Smooth muscle cell (in vitro differentiated cells): ENCODE results near the gene EFNA3. TPM values are rescaled to one million over a fixed set of nuclear protein-coding genes. Genes with fewer than 3 reads are reported as not detected.

Source experiments
- DNase-seq: peaks from one replicate; lab custom pipeline; 2025; ENCODE audit not compliant: unreplicated experiment; lab: John Stamatoyannopoulos, UW
- H2AFZ ChIP-seq: fragments of 200-600 bp; sonication (generic); 2 replicates; pipeline ENCODE4 v1.6.0; 2016; ENCODE audit warnings: antibody characterized with exemption, low read depth, mild to moderate bottlenecking
- H3F3A ChIP-seq: fragments of 200-600 bp; sonication (generic); 2 replicates; pipeline ENCODE4 v1.6.0; 2017; ENCODE audit warnings: antibody characterized with exemption, low read depth
- H3K27ac ChIP-seq: fragments of 200-600 bp; sonication (generic); 2 replicates; pipeline ENCODE4 v1.5.1; 2016; ENCODE audit warnings: low read depth, mild to moderate bottlenecking
- H3K27me3 ChIP-seq: fragments of 200-600 bp; sonication (generic); 2 replicates; pipeline ENCODE4 v1.6.1; 2016; ENCODE audit warnings: low read depth, mild to moderate bottlenecking
- H3K36me3 ChIP-seq: fragments of 200-600 bp; sonication (generic); 2 replicates; pipeline ENCODE4 v1.5.1; 2016; ENCODE audit warnings: low read depth
- H3K4me1 ChIP-seq: fragments of 200-600 bp; sonication (generic); 2 replicates; pipeline ENCODE4 v1.5.1; 2016; ENCODE audit warnings: low read depth
- H3K4me2 ChIP-seq: fragments of 200-600 bp; sonication (generic); 2 replicates; pipeline ENCODE4 v1.6.0; 2016; ENCODE audit warnings: mild to moderate bottlenecking
- H3K4me3 ChIP-seq: fragments of 200-600 bp; sonication (generic); 2 replicates; pipeline ENCODE4 v1.5.1; 2016; ENCODE audit warnings: mild to moderate bottlenecking
- H3K79me2 ChIP-seq: fragments of 200-600 bp; sonication (generic); 2 replicates; pipeline ENCODE4 v1.6.0; 2016; ENCODE audit warnings: low read depth, mild to moderate bottlenecking
- H3K9ac ChIP-seq: fragments of 200-600 bp; sonication (generic); 2 replicates; pipeline ENCODE4 v1.6.0; 2016; ENCODE audit warnings: low read depth
- H3K9me3 ChIP-seq: fragments of 200-600 bp; sonication (generic); replicated peaks from 2 replicates; pipeline ENCODE4 v1.5.1; 2016; ENCODE audit warnings: low read depth
- H4K20me1 ChIP-seq: fragments of 200-600 bp; sonication (generic); 2 replicates; pipeline ENCODE4 v1.6.0; 2016; ENCODE audit warnings: low read depth
- WGBS: methylation state at CpG from one replicate; pipeline ENCODE4 v1.1.7; 2016; ENCODE audit warnings: low lambda C conversion rate; 5-methylcytosine and 5-hydroxymethylcytosine counted together
- polyA plus RNA-seq: library from polyadenylated mRNA; unstranded; fragments of >200 nt; fragmentation: Nextera tagmentation; extraction: Ambion mirVana; gene quantifications from 2 replicates; pipeline ENCODE4 v1.2.1, GENCODE V29; 2016
- total RNA-seq: library from RNA; depleted of rRNA; stranded (reverse); fragments of >200 nt; gene quantifications from 2 replicates; pipeline ENCODE4 v1.2.3, GENCODE V29; 2014
- TF ChIP-seq, protein P1 (sequence below): fragments of 200-600 bp; sonication (generic); IDR thresholded peaks from 2 replicates; pipeline ENCODE4 v1.5.1; 2017; ENCODE audit warnings: borderline replicate concordance, mild to moderate bottlenecking, antibody characterized with exemption; ENCODE audit not compliant: insufficient read depth, poor library complexity, severe bottlenecking

The EFNA3 gene
- total and polyA plus RNA-seq, 2 experiments from 2014 or later: 5.2 to 9.1 TPM

DNA sequence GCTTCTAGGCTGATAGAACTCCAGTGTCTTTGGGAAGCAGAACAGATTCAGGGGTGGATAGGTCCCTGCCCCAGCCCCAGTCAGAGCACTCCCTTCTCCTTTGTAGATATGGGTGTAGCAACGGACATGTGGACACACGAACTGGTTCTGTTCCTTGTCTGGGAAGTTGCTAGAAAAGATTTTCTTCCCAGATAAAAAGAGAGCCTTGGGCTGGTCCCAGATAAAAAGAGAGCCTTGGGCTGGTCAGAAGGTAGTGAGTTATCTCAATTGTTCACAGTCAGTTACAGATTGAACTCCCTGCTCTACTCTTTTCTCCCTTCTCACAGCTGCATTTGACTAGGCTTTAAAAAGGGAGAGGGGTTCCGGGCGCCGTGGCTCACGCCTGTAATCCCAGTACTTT is 41.6 kb downstream of the EFNA3 start:
- no peaks in the 10 kb centered on the region for H4K20me1 ChIP-seq
- no peak overlapping the region for H3K27ac ChIP-seq
- no peaks in the 10 kb centered on the region for H3F3A ChIP-seq
- no peaks in the 10 kb centered on the region for H3K79me2 ChIP-seq
- no peak overlapping the region for H3K4me3 ChIP-seq
- peaks cover 6% of the 10 kb centered on the region for H3K4me1 ChIP-seq
- no peak overlapping the region for H3K4me2 ChIP-seq
- no peaks in the 10 kb centered on the region for H3K9me3 ChIP-seq
- 50% methylated on average over 6 of the region's 6 CpGs for WGBS
- TF ChIP-seq, protein P1, sequence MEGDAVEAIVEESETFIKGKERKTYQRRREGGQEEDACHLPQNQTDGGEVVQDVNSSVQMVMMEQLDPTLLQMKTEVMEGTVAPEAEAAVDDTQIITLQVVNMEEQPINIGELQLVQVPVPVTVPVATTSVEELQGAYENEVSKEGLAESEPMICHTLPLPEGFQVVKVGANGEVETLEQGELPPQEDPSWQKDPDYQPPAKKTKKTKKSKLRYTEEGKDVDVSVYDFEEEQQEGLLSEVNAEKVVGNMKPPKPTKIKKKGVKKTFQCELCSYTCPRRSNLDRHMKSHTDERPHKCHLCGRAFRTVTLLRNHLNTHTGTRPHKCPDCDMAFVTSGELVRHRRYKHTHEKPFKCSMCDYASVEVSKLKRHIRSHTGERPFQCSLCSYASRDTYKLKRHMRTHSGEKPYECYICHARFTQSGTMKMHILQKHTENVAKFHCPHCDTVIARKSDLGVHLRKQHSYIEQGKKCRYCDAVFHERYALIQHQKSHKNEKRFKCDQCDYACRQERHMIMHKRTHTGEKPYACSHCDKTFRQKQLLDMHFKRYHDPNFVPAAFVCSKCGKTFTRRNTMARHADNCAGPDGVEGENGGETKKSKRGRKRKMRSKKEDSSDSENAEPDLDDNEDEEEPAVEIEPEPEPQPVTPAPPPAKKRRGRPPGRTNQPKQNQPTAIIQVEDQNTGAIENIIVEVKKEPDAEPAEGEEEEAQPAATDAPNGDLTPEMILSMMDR: no peak
- no peak overlapping the region for H2AFZ ChIP-seq
- H3K27me3 ChIP-seq: peaks cover 6% of the 10 kb centered on the region
- H3K9ac ChIP-seq: no peak overlapping the region
- DNase-seq: no peak
- no peaks in the 10 kb centered on the region for H3K36me3 ChIP-seq

DNA sequence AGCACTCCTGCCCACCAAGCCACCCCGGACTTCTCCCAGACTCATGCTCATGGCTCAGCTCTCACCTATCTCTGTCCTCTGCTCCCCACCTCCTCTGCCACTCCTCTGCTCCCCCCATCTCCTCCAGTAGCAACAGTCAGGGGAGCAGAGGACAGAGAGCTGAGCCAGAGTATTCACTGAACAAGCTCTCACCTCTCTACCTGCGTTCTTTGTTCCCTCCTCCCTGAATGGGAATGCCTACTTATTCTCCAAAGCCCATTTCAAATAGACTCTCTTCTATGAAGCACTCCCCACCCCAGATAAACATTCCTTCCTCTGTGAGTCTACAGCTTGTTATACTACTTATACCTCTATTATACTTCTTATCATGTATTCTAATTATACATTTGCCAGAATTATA is 42.6 kb downstream of the EFNA3 start:
- Histone ChIP-seq H4K20me1 (no peaks in the 10 kb centered on the region), H3K36me3 (no peaks in the 10 kb centered on the region), H3K79me2 (no peaks in the 10 kb centered on the region), H3K4me2 (no peak overlapping the region), H3F3A (no peaks in the 10 kb centered on the region), H3K9me3 (no peaks in the 10 kb centered on the region), H3K4me3 (no peak overlapping the region), H2AFZ (no peak overlapping the region), H3K4me1 (peaks cover 16% of the 10 kb centered on the region), H3K9ac (no peak overlapping the region), H3K27ac (no peak overlapping the region), H3K27me3 (peaks cover 11% of the 10 kb centered on the region)
- DNase-seq: no peak
- 96% methylated on average over 2 of the region's 2 CpGs for WGBS
- TF ChIP-seq, protein P1: no peak

DNA sequence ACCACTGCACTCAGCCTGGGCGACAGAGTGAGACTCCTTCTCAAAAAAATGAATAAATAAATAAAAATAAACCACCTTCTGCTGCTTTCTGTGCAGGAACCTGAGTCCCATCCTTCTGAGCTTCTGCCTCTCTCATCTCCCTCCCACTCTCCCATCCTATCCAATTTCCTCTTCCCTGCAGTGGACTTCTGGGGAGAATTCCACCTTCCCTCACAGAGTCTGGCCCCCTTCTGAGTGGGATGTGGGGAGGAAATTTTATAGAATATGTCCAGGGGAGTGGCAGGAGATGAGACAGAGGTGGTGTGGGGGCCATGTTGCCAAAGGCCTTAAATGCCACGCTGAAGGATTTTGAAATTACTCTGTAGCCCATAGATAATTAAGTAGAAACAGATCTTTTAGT is 43.7 kb downstream of the EFNA3 start:
- H4K20me1 ChIP-seq: no peaks in the 10 kb centered on the region
- DNase-seq: no peak

DNA sequence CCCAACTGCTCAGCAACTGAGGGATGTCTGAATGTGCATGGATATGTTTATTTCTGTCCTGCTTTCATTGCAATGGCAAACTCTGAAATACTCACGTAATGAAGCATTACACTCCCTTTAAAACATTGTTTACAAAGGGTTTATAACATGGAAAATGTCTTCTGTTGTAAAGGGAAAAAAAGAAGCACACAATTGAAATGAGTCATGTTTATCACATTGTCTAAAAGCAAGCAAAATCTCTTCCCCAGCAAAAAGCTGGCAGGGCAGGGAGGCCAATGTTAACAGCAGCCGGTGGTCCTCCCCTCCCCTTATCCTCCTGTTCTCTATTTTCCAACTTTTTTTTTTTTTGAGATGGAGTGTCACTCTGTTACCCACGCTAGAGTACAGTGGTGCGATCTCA is 45.2 kb downstream of the EFNA3 start:
- H2AFZ ChIP-seq: no peak overlapping the region
- H3K27ac ChIP-seq: no peak overlapping the region

More for the DNA sequence above, 43.7 kb downstream of the EFNA3 start:
- Histone ChIP-seq H3K27me3 (peaks cover 11% of the 10 kb centered on the region), H3K4me3 (no peak overlapping the region), H3K4me2 (no peak overlapping the region), H3K9ac (no peak overlapping the region), H3K36me3 (no peaks in the 10 kb centered on the region), H3K4me1 (peaks cover 18% of the 10 kb centered on the region), H3K27ac (no peak overlapping the region), H3K79me2 (no peaks in the 10 kb centered on the region), H3F3A (no peaks in the 10 kb centered on the region), H3K9me3 (no peaks in the 10 kb centered on the region), H2AFZ (no peak overlapping the region)
- WGBS: 86% methylated on average over 2 of the region's 2 CpGs
- TF ChIP-seq, protein P1: no peak

More for the DNA sequence above, 45.2 kb downstream of the EFNA3 start:
- Histone ChIP-seq H3F3A (no peaks in the 10 kb centered on the region), H3K4me2 (no peak overlapping the region), H3K36me3 (no peaks in the 10 kb centered on the region), H3K9ac (no peak overlapping the region), H3K79me2 (peaks cover 8% of the 10 kb centered on the region), H3K9me3 (no peaks in the 10 kb centered on the region), H3K4me3 (no peak overlapping the region), H4K20me1 (no peaks in the 10 kb centered on the region), H3K4me1 (peaks cover 27% of the 10 kb centered on the region), H3K27me3 (peaks cover 10% of the 10 kb centered on the region)
- no peak for DNase-seq
- 77% methylated on average over 4 of the region's 4 CpGs for WGBS
- TF ChIP-seq, protein P1: no peak
